A549 (cell line): ENCODE data around the gene CECR2. TPM values are rescaled to one million over a fixed set of nuclear protein-coding genes. Genes with fewer than 3 reads are reported as not detected.

ENCODE experiments used
- ATAC-seq, 2 experiments: fragments of 200-7000 bp in 1 of 2; fragments of >200 bp in 1 of 2; cut with Nextera tagmentation in 1 of 2; cut with Tn5 transposase in 1 of 2; 3 replicates each; pipeline versions ENCODE4 v1.8.0 to v1.9.1; 2018 to 2020; ENCODE audit warnings: mild to moderate bottlenecking in 1 of 2, moderate library complexity in 1 of 2
- CTCF ChIA-PET: fragments of 300-600 bp; sonication (Branson Sonifier 250); formaldehyde crosslinking; extraction: SDS; loops from one replicate; lab custom pipeline; 2021; ENCODE audit warnings: antibody characterized with exemption, inconsistent platforms; lab: Yijun Ruan, JAX
- POLR2A ChIA-PET: fragments of 350-600 bp; formaldehyde crosslinking; extraction: SDS; loops from one replicate; lab custom pipeline; 2021; ENCODE audit warnings: antibody characterized with exemption, inconsistent platforms; lab: Yijun Ruan, JAX
- DNase-seq, 2 experiments: peaks; one replicate each; pipeline versions ENCODE4 v3.0.0 to v3.0.0-alpha.2; 2011 to 2016; ENCODE audit warnings: low read depth in 1 of 2, low spot score in 1 of 2
- FAIRE-seq: peaks from 2 replicates; lab custom pipeline; 2011; peaks lifted over from hg19 to GRCh38; lab: Jason Lieb, UNC
- H3K27ac ChIP-seq, 2 experiments: fragments of >200 bp; sonication (Bioruptor Twin); formaldehyde crosslinking; 3 replicates each; pipeline ENCODE4 v1.5.1; 2016 to 2017
- H3K4me1 ChIP-seq: fragments of >200 bp; sonication (Bioruptor Twin); formaldehyde crosslinking; 3 replicates; pipeline ENCODE4 v1.6.1; 2016
- H3K4me2 ChIP-seq: fragments of >200 bp; sonication (Bioruptor Twin); formaldehyde crosslinking; 3 replicates; pipeline ENCODE4 v1.6.1; 2016
- H3K4me3 ChIP-seq: fragments of >200 bp; sonication (Bioruptor Twin); formaldehyde crosslinking; 3 replicates; pipeline ENCODE4 v1.5.1; 2016
- H3K9me3 ChIP-seq: fragments of >200 bp; sonication (Bioruptor Twin); formaldehyde crosslinking; 3 replicates; pipeline ENCODE4 v1.6.1; 2016
- CBX8 ChIP-seq: fragments of 200-600 bp; sonication (generic); IDR thresholded peaks from 2 replicates; pipeline ENCODE4 v1.6.1; 2016
- CHD2 ChIP-seq: fragments of 150-350 bp; IDR thresholded peaks from 2 replicates; pipeline ENCODE4 v1.6.1; 2014; ENCODE audit warnings: low read length; ENCODE audit not compliant: partially characterized antibody
- E2F6 ChIP-seq: IDR thresholded peaks from 2 replicates; pipeline ENCODE4 v1.6.1; 2012; ENCODE audit warnings: low read depth, borderline replicate concordance
- EHF ChIP-seq: fragments of 250-450 bp; sonication (Bioruptor Pico); IDR thresholded peaks from 2 replicates; pipeline ENCODE4 v1.5.0; 2020; ENCODE audit warnings: mild to moderate bottlenecking
- EHMT2 ChIP-seq: fragments of 200-600 bp; sonication (generic); IDR thresholded peaks from 2 replicates; pipeline ENCODE4 v1.6.1; 2016; ENCODE audit warnings: antibody characterized with exemption, low read depth, mild to moderate bottlenecking, moderate library complexity
- ESRRA ChIP-seq: fragments of 150-350 bp; IDR thresholded peaks from 2 replicates; pipeline ENCODE4 v1.6.1; 2014; ENCODE audit warnings: mild to moderate bottlenecking, low read length, borderline replicate concordance
- FOSL2 ChIP-seq, 2 experiments: fragments of 450-650 bp in 1 of 2; fragments of >200 bp in 1 of 2; sonication (Bioruptor Twin) in 1 of 2; formaldehyde crosslinking; IDR thresholded peaks; 2 replicates each; pipeline versions ENCODE4 v1.5.0 to v1.6.1; 2016 to 2020; ENCODE audit warnings: mild to moderate bottlenecking in 1 of 2, moderate library complexity in 1 of 2
- GATA3 ChIP-seq: IDR thresholded peaks from 2 replicates; pipeline ENCODE4 v1.6.1; 2012; ENCODE audit warnings: borderline replicate concordance
- HOXB13 ChIP-seq: fragments of 250-450 bp; sonication (Bioruptor Pico); IDR thresholded peaks from 2 replicates; pipeline ENCODE4 v1.5.0; 2020; ENCODE audit warnings: low read depth, mild to moderate bottlenecking, moderate library complexity
- KDM1A ChIP-seq: fragments of 200-600 bp; sonication (generic); IDR thresholded peaks from 2 replicates; pipeline ENCODE4 v1.6.1; 2016; ENCODE audit warnings: low read depth, mild to moderate bottlenecking
- KDM5A ChIP-seq: fragments of 200-600 bp; sonication (generic); IDR thresholded peaks from 2 replicates; pipeline ENCODE4 v1.6.1; 2016; ENCODE audit warnings: antibody characterized with exemption, mild to moderate bottlenecking
- PHF8 ChIP-seq: fragments of 200-600 bp; sonication (generic); IDR thresholded peaks from 2 replicates; pipeline ENCODE4 v1.6.1; 2016; ENCODE audit warnings: low read depth, mild to moderate bottlenecking, antibody characterized with exemption, moderate library complexity, borderline replicate concordance
- POLR2AphosphoS2 ChIP-seq: conservative IDR thresholded peaks from 2 replicates; pipeline ENCODE4 v1.6.1; 2012; ENCODE audit warnings: low read length, improper control_type of control experiment, inconsistent platforms
- RNF2 ChIP-seq: fragments of 200-600 bp; sonication (generic); IDR thresholded peaks from 2 replicates; pipeline ENCODE4 v1.6.1; 2016; ENCODE audit warnings: low read depth, mild to moderate bottlenecking, antibody characterized with exemption, moderate library complexity, borderline replicate concordance
- SMC3 ChIP-seq: fragments of >200 bp; sonication (Bioruptor Twin); formaldehyde crosslinking; IDR thresholded peaks from 3 replicates; pipeline ENCODE4 v1.6.1; 2018; ENCODE audit warnings: inconsistent platforms
- ZSCAN20 ChIP-seq: fragments of 250-450 bp; sonication (Bioruptor Pico); IDR thresholded peaks from 2 replicates; pipeline ENCODE4 v1.8.0; 2022; ENCODE audit warnings: mild to moderate bottlenecking, moderate library complexity
- WGBS: methylation state at CpG from one replicate; pipeline ENCODE4 v1.1.6; 2017; ENCODE audit errors: missing lambda C conversion rate; 5-methylcytosine and 5-hydroxymethylcytosine counted together
- polyA plus RNA-seq, 4 experiments: library from polyadenylated mRNA; depleted of rRNA in 3 of 4; stranded (reverse); fragments of >200 nt; fragmentation: RNase III in 1 of 4; extraction: RNeasy Plus Mini Kit Qiagen cat#74134 plus additional on column Dnase treatment in 1 of 4; gene quantifications; 2 replicates in 3 of 4; 3 replicates in 1 of 4; pipeline ENCODE4 v1.2.3, GENCODE V29; 2011 to 2017
- TF ChIP-seq, protein P1 (sequence below): IDR thresholded peaks from 2 replicates; pipeline ENCODE4 v1.6.1; 2012
- TF ChIP-seq, protein P2 (sequence below): fragments of 150-350 bp; IDR thresholded peaks from 2 replicates; pipeline ENCODE4 v1.6.1; 2014; ENCODE audit warnings: low read depth, mild to moderate bottlenecking, low read length
- TF ChIP-seq, protein P3 (sequence below): fragments of 200-600 bp; sonication (generic); IDR thresholded peaks from 2 replicates; pipeline ENCODE4 v1.6.1; 2016; ENCODE audit warnings: antibody characterized with exemption, mild to moderate bottlenecking, moderate library complexity

Gene CECR2
- polyA plus RNA-seq, 2 of the 4 experiments (the other 2 are of a cell fraction), result 0.01 to 0.06 TPM

DNA sequence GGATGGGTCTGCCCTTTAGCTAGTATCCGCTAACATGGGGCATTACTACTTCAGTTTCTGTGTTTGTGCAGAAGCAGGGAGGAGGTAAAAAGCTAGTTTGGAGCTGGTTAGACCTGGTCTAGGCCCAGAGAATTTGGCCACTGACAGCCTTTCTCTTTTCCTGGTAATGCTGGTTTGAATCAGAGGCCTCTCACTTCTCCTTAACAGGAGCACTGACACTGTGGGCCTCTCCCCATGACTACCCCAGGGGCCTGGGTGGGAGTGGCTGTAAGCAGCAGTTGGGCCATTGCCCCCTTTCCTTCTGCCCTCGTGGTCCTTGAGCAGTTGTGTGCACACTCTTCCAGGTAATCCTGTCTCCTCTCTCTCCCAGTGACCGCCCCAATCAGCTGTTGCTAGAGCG, 185.6 kb downstream of the CECR2 start:
- no peaks in the 10 kb centered on the region for H3K4me1 ChIP-seq
- no peak overlapping the region for H3K27ac ChIP-seq
- ATAC-seq, result no peak
- TF ChIP-seq RNF2, result no peak
- no peak for TF ChIP-seq KDM1A
- no peak for TF ChIP-seq PHF8
- TF ChIP-seq SMC3, result no peak
- ChIA-PET CTCF (interaction anchor here (0.6 to 1.8 kb wide), 2 partner anchors 7 to 10 kb away, joined by 5 to 7 read pairs; no protein-coding TSS in a partner anchor), POLR2A (no interaction called here)
- H3K4me2 ChIP-seq, result no peak overlapping the region
- 72% methylated on average over 4 of the region's 4 CpGs for WGBS
- no peak for FAIRE-seq
- H3K9me3 ChIP-seq, result no peaks in the 10 kb centered on the region
- no peak overlapping the region for H3K4me3 ChIP-seq
- no peak for DNase-seq

- ATAC-seq (no peak), DNase-seq (no peak), FAIRE-seq (no peak)
- H3K9me3 ChIP-seq, result no peaks in the 10 kb centered on the region
- H3K4me1 ChIP-seq, result peaks cover 8% of the 10 kb centered on the region; the same call in 1 of the 3 replicates
- H3K27ac ChIP-seq, result no peak overlapping the region
- TF ChIP-seq HOXB13 (no peak), KDM5A (no peak)
- TF ChIP-seq, protein P1, sequence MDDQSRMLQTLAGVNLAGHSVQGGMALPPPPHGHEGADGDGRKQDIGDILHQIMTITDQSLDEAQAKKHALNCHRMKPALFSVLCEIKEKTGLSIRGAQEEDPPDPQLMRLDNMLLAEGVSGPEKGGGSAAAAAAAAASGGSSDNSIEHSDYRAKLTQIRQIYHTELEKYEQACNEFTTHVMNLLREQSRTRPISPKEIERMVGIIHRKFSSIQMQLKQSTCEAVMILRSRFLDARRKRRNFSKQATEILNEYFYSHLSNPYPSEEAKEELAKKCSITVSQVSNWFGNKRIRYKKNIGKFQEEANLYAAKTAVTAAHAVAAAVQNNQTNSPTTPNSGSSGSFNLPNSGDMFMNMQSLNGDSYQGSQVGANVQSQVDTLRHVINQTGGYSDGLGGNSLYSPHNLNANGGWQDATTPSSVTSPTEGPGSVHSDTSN, result no peak
- ChIA-PET CTCF (interaction anchor here (0.5 to 3.7 kb wide), 25 partner anchors 11 to 532 kb away, joined by 3 to 37 read pairs (median 4); no protein-coding TSS in a partner anchor), POLR2A (no interaction called here)
- no peak overlapping the region for H3K4me2 ChIP-seq
- no peak overlapping the region for H3K4me3 ChIP-seq
- 85% methylated on average over 10 of the region's 10 CpGs for WGBS
These were observed 189.9 kb downstream of the CECR2 start for GRCh38 chr22:17559188-17559587.

GRCh38 chr22:17562906-17563870, 193.9 kb downstream of the CECR2 start, which contains the start of gene SLC25A18:
Gene SLC25A18, plus strand, starts transcription at chr22:17563498. Its CDS starts 16,447 bp downstream, at chr22:17579945.
- no peaks in the 10 kb centered on the region for H3K9me3 ChIP-seq
- H3K27ac ChIP-seq, result no peak within 1 kb of the TSS
- WGBS, result 48% methylated on average over 17 of the region's 17 CpGs
- no peak within 1 kb of the TSS for H3K4me3 ChIP-seq
- FAIRE-seq (no peak), DNase-seq (no peak), ATAC-seq (peak; percentile 62 to 72; a peak in 4 of 6 replicates)
- ChIA-PET CTCF (interaction anchor here (0.9 to 1.2 kb wide), 2 partner anchors 9 to 222 kb away, joined by 3 to 7 read pairs; no protein-coding TSS in a partner anchor), POLR2A (no interaction called here)
- H3K4me1 ChIP-seq, result peaks cover 8% of the 10 kb centered on the region; the same call in 1 of the 3 replicates
- H3K4me2 ChIP-seq, result peak within 1 kb of the TSS; percentile 38; the same call in 2 of the 3 replicates
- no peak for TF ChIP-seq EHMT2
- TF ChIP-seq GATA3, result no peak
- no peak for TF ChIP-seq ZSCAN20 (CRISPR knock-in tag)
- TF ChIP-seq, protein P2, sequence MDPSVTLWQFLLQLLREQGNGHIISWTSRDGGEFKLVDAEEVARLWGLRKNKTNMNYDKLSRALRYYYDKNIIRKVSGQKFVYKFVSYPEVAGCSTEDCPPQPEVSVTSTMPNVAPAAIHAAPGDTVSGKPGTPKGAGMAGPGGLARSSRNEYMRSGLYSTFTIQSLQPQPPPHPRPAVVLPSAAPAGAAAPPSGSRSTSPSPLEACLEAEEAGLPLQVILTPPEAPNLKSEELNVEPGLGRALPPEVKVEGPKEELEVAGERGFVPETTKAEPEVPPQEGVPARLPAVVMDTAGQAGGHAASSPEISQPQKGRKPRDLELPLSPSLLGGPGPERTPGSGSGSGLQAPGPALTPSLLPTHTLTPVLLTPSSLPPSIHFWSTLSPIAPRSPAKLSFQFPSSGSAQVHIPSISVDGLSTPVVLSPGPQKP, result no peak
- TF ChIP-seq EHF (CRISPR knock-in tag), result no peak
- TF ChIP-seq HOXB13, result no peak
- TF ChIP-seq, protein P3, sequence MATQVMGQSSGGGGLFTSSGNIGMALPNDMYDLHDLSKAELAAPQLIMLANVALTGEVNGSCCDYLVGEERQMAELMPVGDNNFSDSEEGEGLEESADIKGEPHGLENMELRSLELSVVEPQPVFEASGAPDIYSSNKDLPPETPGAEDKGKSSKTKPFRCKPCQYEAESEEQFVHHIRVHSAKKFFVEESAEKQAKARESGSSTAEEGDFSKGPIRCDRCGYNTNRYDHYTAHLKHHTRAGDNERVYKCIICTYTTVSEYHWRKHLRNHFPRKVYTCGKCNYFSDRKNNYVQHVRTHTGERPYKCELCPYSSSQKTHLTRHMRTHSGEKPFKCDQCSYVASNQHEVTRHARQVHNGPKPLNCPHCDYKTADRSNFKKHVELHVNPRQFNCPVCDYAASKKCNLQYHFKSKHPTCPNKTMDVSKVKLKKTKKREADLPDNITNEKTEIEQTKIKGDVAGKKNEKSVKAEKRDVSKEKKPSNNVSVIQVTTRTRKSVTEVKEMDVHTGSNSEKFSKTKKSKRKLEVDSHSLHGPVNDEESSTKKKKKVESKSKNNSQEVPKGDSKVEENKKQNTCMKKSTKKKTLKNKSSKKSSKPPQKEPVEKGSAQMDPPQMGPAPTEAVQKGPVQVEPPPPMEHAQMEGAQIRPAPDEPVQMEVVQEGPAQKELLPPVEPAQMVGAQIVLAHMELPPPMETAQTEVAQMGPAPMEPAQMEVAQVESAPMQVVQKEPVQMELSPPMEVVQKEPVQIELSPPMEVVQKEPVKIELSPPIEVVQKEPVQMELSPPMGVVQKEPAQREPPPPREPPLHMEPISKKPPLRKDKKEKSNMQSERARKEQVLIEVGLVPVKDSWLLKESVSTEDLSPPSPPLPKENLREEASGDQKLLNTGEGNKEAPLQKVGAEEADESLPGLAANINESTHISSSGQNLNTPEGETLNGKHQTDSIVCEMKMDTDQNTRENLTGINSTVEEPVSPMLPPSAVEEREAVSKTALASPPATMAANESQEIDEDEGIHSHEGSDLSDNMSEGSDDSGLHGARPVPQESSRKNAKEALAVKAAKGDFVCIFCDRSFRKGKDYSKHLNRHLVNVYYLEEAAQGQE, result no peak
- no peak for TF ChIP-seq POLR2AphosphoS2
- TF ChIP-seq ESRRA, result no peak
- no peak for TF ChIP-seq KDM1A
- TF ChIP-seq E2F6, result no peak
- no peak for TF ChIP-seq FOSL2 (IDR thresholded peaks at IDR 0.05)
- TF ChIP-seq FOSL2 (CRISPR knock-in tag; IDR thresholded peaks at IDR 0.05), result no peak
- no peak for TF ChIP-seq CBX8
- no peak for TF ChIP-seq PHF8
- no peak for TF ChIP-seq CHD2
